G401.6 (cell line): ENCODE data around the gene A2ML1.
"Not testable (repeated sequence)": the region's sequence is repeated elsewhere in the genome, so short reads cannot be mapped to it uniquely, and the experiment has no call there.

ENCODE experiments used
- FAIRE-seq: peaks from 2 replicates; lab custom pipeline; 2012; peaks lifted over from hg19 to GRCh38; lab: Jason Lieb, UNC

A2ML1 gene

DNA sequence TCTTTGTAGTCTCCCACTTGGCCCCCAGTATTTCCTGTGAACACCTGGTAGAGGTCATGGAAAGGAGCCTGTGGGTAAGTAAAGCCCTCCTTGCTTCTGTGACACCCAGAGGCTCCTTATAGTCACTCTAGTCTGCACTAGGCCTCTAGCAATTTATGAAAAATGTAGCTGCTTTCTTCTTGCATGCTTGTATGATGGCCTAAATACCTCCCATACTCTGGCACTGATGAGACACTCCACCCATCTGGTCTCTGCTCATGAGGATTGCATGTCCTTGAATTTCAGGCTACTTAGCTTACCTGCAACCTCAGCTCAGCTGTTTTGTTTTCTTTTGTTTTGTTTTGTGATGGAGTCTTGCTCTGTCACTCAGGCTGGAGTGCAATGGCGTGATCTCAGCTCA, 4.6 kb upstream of the A2ML1 start:
- FAIRE-seq, result no peak

DNA sequence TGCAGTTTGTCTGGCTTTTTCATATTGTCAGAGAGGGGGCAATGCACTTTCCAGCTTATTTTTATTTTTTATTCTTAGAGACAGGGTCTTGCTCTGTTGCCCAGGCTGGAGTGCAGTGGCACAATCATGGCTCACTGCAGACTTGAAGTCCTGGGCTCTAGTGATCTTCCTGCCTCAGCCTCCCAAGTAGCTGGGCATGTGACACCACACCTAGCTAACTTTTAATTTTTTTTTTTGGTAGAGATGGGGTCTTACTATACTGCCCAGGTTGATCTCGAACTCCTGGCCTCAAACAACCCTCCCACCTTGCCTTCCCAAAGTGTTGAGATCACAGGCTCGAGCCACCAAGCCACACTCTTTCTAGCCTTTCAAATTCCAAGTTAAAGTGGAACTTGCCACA, 3.9 kb upstream of the A2ML1 start:
- no peak for FAIRE-seq

DNA sequence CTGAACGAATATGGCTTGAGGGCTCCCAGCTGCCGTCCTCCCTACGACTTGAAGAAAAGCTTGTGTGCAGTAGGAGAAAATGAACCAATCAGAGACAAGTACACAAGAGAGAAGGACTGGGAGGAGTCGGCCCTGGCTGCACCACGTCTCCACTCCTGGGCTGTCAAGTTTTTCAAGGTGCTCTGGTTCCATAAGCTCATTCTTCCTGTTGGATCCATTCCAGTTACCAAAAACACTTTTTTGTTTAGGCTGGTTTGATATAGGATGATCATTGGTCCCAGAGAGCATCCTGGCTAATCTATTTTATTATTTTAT, 2.8 kb upstream of the A2ML1 start:
- FAIRE-seq, result no peak

DNA sequence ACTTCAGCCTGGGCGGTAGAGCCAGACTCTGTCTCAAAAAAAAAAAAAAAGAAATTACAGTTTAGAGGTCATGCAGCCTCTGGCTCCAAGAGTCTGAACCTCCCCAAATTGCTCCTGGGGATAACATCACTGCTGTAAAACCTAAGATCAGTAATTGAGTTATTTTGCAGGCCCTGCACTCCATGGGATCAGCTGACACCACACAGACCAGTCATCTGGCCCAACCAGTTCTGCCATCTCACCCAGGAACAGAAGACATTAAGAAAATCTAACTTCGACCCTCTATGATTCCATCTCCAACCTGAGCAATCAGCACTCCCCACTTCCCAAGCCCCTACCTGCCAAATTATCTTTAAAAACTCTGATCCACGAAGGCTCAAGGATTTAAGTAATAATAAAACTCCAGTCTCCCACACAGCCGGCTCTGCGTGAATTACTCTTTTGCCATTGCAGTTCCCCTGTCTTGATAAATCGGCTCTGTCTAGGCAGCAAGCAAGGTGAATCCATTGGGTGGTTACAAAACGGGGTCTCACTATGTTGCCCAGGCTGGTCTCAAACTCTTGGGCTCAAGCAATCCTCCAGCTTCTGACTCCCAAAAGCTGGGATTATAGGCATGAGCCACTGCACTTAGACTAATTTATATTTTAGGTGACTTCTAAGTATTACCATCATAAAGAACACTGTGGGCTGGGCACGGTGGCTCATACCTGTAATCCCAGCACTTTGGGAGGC, 1.6 kb upstream of the A2ML1 start:
- FAIRE-seq, result not testable (repeated sequence)

DNA sequence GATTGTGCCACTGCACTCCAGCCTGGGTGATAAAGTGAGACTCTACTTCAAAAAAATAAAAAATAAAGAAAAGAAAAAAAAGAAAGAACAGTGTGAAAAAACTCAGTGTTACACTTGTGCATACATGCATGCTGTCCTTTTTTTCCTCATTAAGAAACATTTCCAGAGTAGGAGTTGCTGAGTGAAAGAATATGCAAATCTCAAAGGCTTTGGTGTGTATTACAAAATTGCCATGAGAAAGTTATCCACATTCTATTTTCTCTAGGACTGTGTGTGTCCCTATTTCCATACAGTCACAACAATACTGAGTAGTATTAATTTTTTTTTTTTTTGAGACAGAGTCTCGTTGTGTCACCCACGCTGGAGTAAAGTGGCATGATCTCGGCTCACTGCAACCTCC, 830 bp upstream of the A2ML1 start:
- FAIRE-seq, result no peak

DNA sequence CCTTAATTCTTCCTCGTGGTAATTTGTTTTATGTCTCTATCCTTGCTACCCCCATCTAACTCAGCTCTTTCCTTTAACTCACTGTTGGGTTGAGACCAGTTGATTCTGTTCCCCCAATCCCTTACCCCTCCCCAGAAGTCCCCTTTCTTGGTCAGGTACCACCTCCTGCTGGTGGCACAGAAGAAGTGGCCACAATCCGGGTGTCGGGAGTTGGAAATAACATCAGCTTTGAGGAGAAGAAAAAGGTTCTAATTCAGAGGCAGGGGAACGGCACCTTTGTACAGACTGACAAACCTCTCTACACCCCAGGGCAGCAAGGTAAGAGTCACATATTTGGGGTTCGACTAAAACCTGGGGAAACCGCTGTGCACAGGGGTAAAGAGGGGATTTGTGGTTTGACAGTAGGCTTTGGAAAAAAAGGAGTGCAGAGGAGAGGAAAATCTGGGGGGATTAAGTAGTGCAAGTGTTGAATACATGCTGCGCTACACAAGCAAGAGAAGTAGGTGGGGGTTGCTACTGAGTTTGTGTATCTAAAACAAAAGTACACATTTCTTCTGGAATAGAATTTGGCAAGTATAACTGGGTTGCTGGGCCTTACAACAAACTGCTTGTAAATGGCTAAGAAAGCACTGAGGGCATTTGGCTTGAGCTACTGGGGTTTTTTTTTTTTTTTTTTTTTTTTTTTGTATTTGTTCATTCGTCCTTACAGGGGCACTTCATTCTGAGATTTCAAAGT, 1.3 kb downstream of the A2ML1 start:
- no peak for FAIRE-seq

DNA sequence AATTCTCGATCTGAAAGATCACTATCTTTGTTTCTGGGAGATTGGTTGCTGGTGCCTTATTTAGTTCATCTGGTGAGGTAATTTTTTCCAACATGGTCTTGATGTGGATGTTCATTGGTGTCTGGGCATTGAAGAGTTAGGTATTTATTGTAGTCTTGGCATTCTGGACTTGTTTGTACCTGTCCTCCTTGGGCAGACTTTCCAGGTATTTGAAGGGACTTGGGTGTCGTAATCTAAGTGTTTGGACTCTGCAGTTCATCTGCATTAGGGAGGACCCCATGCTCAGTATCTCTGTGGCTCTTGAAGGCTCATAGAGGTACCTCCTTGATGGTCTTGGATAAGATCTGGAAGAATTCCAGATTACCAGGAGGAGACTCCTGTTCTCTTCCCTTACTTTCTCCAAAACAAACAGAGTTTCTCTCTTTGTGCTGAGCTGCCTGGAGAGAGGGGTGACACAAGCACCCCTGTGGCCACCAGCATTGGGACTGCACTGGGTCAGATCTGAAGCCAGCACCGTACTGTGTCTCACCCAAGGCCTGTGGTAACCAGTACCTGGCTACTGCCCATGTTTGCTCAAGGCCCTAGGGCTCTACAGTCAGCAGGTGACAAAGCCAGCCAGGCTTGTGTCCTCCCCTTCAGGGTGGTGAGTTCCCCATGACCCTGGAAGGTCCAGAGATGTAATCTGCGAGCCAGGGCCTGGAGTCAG, 5.3 kb downstream of the A2ML1 start:
- no peak for FAIRE-seq

DNA sequence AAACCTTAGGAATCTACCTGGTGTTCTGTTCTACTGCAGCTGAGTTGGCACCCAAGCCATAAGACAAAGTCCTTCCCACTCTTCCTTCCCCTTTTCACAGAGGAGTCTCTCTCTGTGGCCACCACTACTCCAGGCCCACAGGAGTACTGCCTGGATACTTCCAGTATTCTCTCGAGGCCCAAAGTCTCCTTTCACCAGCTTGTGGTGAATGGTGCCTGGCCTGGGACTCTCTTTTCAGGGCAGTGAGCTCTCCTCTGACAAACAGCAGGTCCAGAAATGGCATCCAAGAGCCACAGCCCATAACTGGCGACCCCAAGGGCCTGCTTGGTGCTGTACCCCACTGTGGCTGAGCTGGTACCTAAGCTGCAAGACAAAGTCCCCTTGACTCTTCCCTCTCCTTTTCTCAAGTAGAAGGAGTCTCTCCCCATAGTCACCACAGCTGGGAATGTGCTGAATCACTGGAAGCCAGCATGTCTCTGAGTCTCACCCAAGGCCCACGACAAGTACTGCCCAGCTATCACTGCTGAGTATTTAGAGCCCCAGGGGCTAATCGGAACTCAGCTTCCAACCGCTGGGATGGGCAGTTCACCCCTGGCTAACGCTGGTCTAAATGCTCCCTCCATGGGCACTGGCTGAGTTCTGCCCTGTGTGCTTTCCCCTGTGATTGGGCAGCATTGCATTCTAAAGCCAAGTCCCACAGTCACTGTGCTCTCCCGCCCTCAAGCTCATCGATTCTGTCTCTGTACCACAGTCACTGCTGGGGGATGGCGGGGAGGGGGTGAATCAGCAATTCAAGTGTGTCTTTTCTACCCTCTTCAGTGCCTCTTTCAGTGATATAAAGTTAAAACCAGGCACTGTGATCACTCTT, 6.1 kb downstream of the A2ML1 start:
- FAIRE-seq, result no peak

DNA sequence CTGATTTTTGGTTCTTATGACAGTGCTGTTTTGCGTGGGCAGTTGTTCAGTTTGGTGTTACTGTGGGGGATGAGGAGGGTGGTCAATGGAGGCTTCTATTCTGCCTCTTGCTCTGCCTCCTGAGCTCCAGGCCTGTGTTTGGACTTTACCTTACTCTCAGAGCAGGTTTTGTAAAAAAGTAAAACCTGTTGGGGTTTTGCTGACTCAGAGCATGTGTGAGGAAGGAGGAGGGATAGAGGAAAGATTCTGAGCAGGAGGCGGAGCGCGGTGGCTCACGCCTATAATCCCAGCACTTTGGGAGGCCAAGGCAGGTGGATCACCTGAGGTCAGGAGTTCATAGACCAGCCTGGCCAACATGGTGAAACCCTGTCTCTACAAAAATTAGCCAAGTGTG, 6.7 kb downstream of the A2ML1 start:
- FAIRE-seq, result no peak

DNA sequence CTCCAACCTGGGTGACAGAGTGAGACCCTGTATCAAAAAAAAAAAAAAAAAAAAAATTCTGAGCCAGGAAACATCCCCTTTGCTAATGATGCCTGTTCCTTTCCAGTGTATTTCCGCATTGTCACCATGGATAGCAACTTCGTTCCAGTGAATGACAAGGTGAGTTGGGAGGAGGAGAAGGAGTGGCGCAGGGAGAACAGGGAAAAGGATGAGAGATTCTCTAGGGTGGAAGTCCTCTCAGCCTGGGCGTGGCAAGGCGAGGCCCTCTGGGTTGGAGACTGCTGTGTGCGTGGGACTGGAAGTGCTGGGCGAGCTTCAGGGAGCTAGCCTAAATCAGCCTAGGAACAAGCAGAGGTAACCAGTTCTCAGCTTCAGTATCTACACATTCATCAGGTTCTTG, 7.2 kb downstream of the A2ML1 start:
- FAIRE-seq, result no peak

DNA sequence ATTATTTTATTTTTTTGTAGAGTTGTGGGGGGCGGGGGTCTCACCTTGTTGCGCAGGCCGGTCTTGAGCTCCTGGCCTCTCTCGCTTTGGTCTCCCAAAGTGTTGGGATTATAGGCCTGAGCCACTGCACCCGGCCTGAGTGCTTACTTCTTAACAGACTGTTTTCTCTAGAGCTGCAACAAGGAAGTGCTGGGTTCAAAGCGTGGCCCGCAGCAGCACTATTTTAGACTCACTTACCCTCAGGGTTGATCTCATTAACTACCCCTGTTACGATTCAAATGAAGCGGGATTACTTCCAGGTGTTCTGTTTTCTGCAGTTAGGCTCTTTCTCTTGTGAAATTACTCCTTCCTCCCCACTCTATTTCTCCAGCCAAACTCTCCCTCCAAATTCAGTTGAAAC, 8.7 kb downstream of the A2ML1 start:
- no peak for FAIRE-seq

DNA sequence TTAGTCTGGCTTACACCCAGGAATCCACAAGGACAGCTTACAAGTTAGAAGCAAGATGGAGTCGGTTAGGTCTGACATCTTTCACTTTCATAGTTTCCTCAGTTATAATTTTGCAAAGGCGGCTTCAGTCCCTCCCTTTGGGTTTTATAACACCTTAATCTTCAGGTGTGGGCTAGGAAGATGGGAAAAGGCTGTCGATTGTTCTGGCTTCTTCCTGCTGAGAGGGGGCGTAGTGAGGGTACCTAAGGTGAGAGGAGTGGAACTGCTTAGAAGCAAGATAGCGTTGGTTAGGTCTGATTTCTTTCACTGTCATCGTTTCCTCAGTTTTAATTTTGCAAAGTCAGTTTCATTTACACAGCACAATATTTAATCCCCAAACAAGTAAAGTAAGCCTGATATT, 10.1 kb downstream of the A2ML1 start:
- FAIRE-seq, result no peak

DNA sequence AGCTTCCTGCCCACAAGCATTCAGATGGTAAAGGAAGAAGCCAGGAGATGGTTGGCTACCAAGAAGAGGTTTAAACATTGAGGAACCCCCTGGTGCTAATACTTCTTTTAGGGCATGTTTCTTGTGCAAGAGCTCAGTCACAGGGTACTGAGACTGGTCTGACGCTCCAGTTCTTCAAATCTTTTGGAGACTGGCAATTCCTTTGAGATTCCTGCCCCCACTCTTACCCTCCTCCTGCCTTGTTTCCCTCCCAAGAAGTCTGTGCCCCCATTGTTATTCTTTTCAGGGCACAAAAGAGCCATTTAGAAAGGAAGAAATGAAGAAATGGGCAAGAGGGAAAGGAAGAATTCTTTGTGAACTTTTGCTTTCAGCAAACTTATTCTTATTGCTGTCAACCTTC, 11.8 kb downstream of the A2ML1 start:
- FAIRE-seq, result no peak

DNA sequence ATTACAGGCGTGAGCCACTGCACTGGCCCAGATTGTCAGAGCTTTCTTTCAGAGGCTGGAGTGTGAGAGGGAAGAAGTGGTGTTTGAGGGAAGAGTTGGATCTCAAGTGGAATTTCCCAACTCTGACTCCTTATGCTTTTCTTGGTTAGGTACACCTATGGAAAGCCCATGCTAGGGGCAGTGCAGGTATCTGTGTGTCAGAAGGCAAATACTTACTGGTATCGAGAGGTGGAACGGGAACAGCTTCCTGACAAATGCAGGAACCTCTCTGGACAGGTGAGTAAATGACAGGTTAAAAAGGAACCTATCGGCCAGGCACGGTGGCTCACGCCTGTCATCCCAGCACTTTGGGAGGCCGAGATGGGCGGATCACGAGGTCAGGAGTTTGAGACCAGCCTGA, 14.9 kb downstream of the A2ML1 start:
- FAIRE-seq, result no peak

DNA sequence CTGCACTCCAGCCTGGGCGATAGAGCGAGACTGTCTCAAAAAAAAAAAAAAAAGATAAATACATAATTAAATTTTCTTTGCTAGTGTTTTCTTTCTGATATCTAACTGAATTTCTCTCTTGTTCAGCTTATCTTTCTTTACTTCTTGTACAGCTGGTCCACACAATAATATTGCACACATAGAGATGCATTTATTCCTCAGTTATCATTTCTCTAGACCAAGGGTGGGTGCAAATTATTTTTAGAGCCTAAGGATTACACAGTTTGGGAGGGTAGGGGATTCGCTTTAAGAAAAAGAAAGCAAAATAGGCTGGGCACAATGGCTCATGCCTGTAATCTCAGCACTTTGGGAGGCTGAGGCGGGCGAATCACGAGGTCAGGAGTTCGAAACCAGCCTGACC, 17.9 kb downstream of the A2ML1 start:
- FAIRE-seq, result no peak

DNA sequence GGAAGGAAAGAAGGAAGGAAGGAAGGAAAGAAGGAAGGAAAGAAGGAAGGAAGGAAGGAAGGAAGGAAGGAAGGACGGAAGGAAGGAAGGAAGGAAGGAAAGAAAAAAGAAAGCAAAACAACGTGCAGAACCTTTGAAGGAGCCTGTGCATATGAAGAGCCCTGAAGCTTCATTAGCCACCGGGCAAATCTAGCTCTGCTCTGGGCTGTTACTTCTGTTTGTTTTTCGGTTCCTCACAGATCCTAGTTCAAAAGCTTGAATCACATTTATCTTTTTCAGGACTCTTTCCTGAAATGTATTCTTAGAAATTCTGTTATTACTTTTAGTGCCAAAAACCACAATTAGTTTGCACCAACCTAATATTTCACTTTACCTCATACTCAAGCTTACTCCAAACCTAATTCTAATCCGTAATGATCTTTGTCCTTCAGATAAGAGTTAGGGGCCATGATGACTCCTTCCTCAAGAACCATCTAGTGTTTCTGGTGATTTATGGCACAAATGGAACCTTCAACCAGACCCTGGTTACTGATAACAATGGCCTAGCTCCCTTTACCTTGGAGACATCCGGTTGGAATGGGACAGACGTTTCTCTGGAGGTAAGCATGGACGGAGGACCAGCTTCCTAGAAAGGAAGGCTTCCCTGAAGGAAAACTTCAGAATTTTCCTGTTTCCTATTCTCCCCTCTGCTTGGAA, 18.7 kb downstream of the A2ML1 start:
- no peak for FAIRE-seq

DNA sequence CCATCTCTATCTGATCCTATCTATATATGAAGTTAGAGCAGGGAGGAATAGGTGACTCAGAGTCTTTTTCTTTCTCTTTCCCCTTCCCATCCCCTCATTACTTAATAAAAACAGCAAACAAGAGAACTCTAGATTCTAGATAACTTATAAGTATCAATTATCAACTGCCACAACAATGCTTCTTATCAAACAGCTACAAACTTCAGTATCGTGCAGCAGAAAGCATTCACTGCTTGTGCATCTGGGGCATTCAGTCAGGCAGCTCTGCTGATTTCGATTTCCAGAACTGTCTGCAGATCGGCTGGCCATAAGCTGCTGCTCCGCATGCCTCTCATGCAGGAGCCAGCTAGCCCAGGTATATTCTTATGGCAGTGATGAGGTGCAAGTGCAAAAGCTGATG, 19.4 kb downstream of the A2ML1 start:
- no peak for FAIRE-seq

DNA sequence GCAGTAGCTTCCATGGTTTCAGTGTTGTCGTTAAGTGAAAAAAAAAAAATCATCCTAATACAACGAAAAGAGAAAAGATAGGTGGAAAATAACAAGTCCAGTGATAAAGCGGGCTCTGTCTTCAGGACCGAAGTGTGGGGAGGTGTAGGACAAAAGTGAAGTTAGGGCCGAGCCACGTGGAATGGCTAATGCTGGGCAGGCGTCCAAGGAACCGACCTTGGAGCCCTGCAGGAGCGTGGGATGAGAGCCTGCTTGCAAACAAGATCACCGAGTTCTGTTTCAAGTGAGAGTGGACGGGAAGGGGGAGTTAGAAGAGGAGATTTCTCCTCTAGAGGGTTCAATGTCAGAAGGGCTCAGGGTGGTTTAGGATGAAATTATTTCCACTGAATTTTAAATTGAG, 22.2 kb downstream of the A2ML1 start:
- FAIRE-seq, result no peak

DNA sequence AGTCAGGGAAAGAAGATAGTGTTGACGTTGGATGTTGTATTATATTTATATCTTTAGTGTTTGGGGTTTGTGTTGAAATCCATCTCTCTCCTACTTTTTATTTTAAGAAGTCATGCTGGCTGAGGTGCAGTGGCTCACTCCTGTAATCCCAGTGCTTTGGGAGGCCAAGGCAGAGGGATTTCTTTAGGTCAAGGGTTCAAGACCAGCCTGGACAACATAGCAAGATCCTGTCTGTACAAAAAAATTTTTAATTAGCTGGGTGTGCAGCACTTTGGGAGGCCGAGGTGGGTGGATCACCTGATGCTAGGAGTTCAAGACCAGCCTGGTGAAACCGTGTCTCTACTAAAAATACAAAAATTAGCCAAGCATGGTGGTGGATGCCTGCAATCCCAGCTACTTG, 23.9 kb downstream of the A2ML1 start:
- no peak for FAIRE-seq

DNA sequence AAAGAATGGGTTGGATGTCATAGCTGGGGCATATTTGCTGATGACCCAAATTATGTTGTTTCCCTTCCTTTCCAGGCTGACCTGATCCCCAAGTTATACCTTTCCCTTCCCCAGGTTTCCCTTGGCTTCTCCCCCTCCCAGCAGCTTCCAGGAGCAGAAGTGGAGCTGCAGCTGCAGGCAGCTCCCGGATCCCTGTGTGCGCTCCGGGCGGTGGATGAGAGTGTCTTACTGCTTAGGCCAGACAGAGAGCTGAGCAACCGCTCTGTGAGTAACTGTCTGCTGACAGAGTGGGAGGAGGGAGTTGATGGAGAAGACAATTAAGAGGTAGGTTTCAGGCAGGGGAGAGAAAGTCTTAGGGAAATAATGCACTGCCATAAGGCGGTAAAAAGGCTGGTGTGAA, 25.0 kb downstream of the A2ML1 start:
- FAIRE-seq, result no peak

DNA sequence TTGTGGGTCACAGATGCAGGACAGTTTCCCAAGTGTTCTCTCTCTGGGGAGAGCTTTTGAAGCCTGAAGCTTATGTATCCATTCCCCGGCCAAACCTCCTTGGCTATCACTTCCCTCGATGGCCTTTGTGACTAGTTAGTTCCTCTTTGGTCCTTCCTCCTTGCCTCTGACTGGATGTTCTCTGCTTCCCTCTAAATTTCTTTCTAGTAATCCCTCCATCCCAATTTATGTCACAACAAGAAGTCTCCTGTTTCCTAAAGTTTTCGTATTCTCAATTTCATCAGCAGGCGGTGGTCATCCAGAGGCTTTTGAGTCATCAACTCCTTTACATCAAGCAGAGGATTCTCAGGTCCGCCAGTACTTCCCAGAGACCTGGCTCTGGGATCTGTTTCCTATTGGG, 27.5 kb downstream of the A2ML1 start:
- no peak for FAIRE-seq

DNA sequence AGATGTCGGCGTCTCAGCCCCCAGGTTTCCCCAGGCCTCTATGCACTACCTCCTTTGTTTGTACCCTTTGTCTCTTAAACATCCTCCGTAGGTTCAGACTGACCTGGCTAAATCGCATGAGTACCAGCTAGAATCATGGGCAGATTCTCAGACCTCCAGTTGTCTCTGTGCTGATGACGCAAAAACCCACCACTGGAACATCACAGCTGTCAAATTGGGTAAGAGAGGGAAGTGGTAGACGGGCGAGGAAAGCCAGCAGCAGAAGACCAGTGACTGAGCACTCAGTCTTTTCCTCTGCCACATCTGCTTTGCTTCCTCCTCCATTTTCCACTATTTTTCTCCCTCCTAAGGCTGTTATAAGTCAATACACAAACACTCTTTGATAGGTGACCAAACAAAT, 29.7 kb downstream of the A2ML1 start:
- no peak for FAIRE-seq
